Epithelial cell of alveolus of lung (primary cell): ENCODE results near the gene CLK4. TPM values are rescaled to one million over a fixed set of nuclear protein-coding genes. Genes with fewer than 3 reads are reported as not detected.

Source experiments
- total RNA-seq: library from RNA; depleted of rRNA; stranded (reverse); fragments of >200 nt; gene quantifications from 2 replicates; pipeline ENCODE4 v1.2.1, GENCODE V29; 2015

The CLK4 gene
- total RNA-seq: 5.2 and 22.4 TPM in 2 replicates

GRCh38 chr5:178626484-178627258 is at the start of gene CLK4:
TSS of gene CLK4 (minus strand) at chr5:178627050. CDS start at chr5:178623416, 3,634 bp downstream.

GRCh38 chr5:178590141-178590923 is 36.5 kb downstream of the CLK4 start, which contains the start of gene COL23A1:
TSS of gene COL23A1 (minus strand) at chr5:178590393.

Other genes with a start within 250 kb of the CLK4 start
- gene COL23A1, start 36.7 kb downstream of the CLK4 start, total RNA-seq: not detected in 2 replicates
- 5.0 and 8.9 TPM in 2 replicates for gene ZNF354A, start 103.6 kb upstream of the CLK4 start, total RNA-seq
- gene ZNF354B, start 232.9 kb upstream of the CLK4 start, total RNA-seq: 2.7 and 5.0 TPM in 2 replicates